ENCODE measurements around the gene PCDHAC2. TPM values are rescaled to one million over a fixed set of nuclear protein-coding genes. Genes with fewer than 3 reads are reported as not detected.
A peak's percentile ranks its signal among the peaks of the same experiment; 100 is the strongest.

PCDHAC2 gene
- total and polyA plus RNA-seq, 2 donors (not counting 3 experiments of a cell fraction or from before 2014, with no cell fraction given) = 1.00 to 1.2 TPM

- DNase-seq (ENCODE audit: low read depth, low spot score) (peak; percentile 3), FAIRE-seq (no peak)
- H3K4me3 ChIP-seq (replicated peaks in 1 of 3; ENCODE audit: insufficient read depth in 1 of 3, low read depth in 1 of 3, low read length in 3 of 3) = peak overlapping the region in 1 of 3 experiments; percentile 54
- dilution Hi-C loops (cut with MboI; ENCODE audit: extremely low pct_ligation_motif_present, low sequenced_read_pairs) (no loop called here), intact Hi-C loops (cut with micrococcal nuclease) (loop anchor here (5.0 kb wide), 1 partner anchor 75 kb away; no protein-coding TSS in a partner anchor)
- peak overlapping the region; percentile 64 for H3K4me2 ChIP-seq (ENCODE audit: insufficient read depth, low read length)
- no peaks in the 10 kb centered on the region for H3K79me2 ChIP-seq (ENCODE audit: control insufficient read depth, insufficient read depth, low read length)
- H3K9me3 ChIP-seq (replicated peaks; ENCODE audit: control insufficient read depth, insufficient read depth, low read length) = no peaks in the 10 kb centered on the region
- no peak overlapping the region for H3K27ac ChIP-seq (ENCODE audit: insufficient read depth, low read depth, low read length)
- H4K20me1 ChIP-seq (replicated peaks; ENCODE audit: control insufficient read depth, extremely low read depth, insufficient read depth, low read length) = no peaks in the 10 kb centered on the region
- ChIA-PET POLR2A (no interaction called here), CTCF (interaction anchor here (1.2 to 1.3 kb wide), 2 partner anchors 9 to 72 kb away, joined by 4 to 5 read pairs; no protein-coding TSS in a partner anchor)
- H3K9me1 ChIP-seq (replicated peaks; ENCODE audit: control insufficient read depth, extremely low read depth, insufficient read depth, low read length) = no peaks in the 10 kb centered on the region
- H3K27me3 ChIP-seq (ENCODE audit: control insufficient read depth in 2 of 2, insufficient read depth in 2 of 2, low read length in 2 of 2) = peaks cover 10 to 19% of the 10 kb centered on the region in 2 experiments
- TF ChIP-seq POLR2A (IDR thresholded peaks at IDR 0.05; ENCODE audit: low read depth, low read length) (no peak), FOS (IDR thresholded peaks at IDR 0.05; ENCODE audit: borderline replicate concordance, insufficient read depth, low read length) (no peak)
- H3K36me3 ChIP-seq (ENCODE audit: control insufficient read depth in 2 of 2, extremely low read depth in 1 of 2, insufficient read depth in 2 of 2, low read length in 2 of 2) = no peaks in the 10 kb centered on the region
- BruUV-seq (replicated peaks) = no TSS peak
- peak overlapping the region; percentile 88 for H2AFZ ChIP-seq (ENCODE audit: low read depth, low read length)
- H3K4me1 ChIP-seq (ENCODE audit: control insufficient read depth, extremely low read depth, insufficient read depth, low read length) = peaks cover 4% of the 10 kb centered on the region
- H3K9ac ChIP-seq (replicated peaks; ENCODE audit: extremely low read depth, insufficient read depth, low read length) = no peak overlapping the region
Measured at GRCh38 chr5:140967226-140967893, 1.1 kb downstream of the PCDHAC2 start.

GRCh38 chr5:140969880-140970279, 3.6 kb downstream of the PCDHAC2 start:
- TF ChIP-seq MYC (IDR thresholded peaks at IDR 0.05; ENCODE audit: low read depth, low read length) = no peak
- TF ChIP-seq EZH2 (IDR thresholded peaks at IDR 0.05; ENCODE audit: borderline replicate concordance, low read depth, low read length, severe bottlenecking) = no peak
- no peak for TF ChIP-seq GATA2 (IDR thresholded peaks at IDR 0.05; ENCODE audit: insufficient read depth, insufficient read length, low read depth, low read length)
- TF ChIP-seq FOS (IDR thresholded peaks at IDR 0.05; ENCODE audit: borderline replicate concordance, insufficient read depth, low read length) = no peak
- no peak for TF ChIP-seq JUN (IDR thresholded peaks at IDR 0.05; ENCODE audit: borderline replicate concordance, insufficient read depth, insufficient read length, low read depth)
- no peak for TF ChIP-seq MAX (IDR thresholded peaks at IDR 0.05; ENCODE audit: insufficient read depth, insufficient read length)
- no peak for TF ChIP-seq POLR2AphosphoS5 (IDR thresholded peaks at IDR 0.05; ENCODE audit: insufficient read depth, low read depth, low read length)
- no peak for TF ChIP-seq CTCF (IDR thresholded peaks at IDR 0.05; ENCODE audit: extremely low read depth in 1 of 2, insufficient read depth in 1 of 2, low read depth in 1 of 2, low read length in 2 of 2)
- no peak for TF ChIP-seq POLR2A (IDR thresholded peaks at IDR 0.05; ENCODE audit: low read depth, low read length)
- Histone ChIP-seq H3K9me1 (replicated peaks; ENCODE audit: control insufficient read depth, extremely low read depth, insufficient read depth, low read length) (no peaks in the 10 kb centered on the region), H4K20me1 (replicated peaks; ENCODE audit: control insufficient read depth, extremely low read depth, insufficient read depth, low read length) (no peaks in the 10 kb centered on the region), H3K4me3 (replicated peaks in 1 of 3; ENCODE audit: insufficient read depth in 1 of 3, low read depth in 1 of 3, low read length in 3 of 3) (no peak overlapping the region), H3K27ac (ENCODE audit: insufficient read depth, low read depth, low read length) (no peak overlapping the region), H3K4me1 (ENCODE audit: control insufficient read depth, extremely low read depth, insufficient read depth, low read length) (peaks cover 4% of the 10 kb centered on the region), H2AFZ (ENCODE audit: low read depth, low read length) (no peak overlapping the region), H3K4me2 (ENCODE audit: insufficient read depth, low read length) (no peak overlapping the region), H3K79me2 (ENCODE audit: control insufficient read depth, insufficient read depth, low read length) (no peaks in the 10 kb centered on the region), H3K36me3 (ENCODE audit: control insufficient read depth in 2 of 2, extremely low read depth in 1 of 2, insufficient read depth in 2 of 2, low read length in 2 of 2) (no peaks in the 10 kb centered on the region), H3K9me3 (replicated peaks; ENCODE audit: control insufficient read depth, insufficient read depth, low read length) (no peaks in the 10 kb centered on the region), H3K27me3 (ENCODE audit: control insufficient read depth in 2 of 2, insufficient read depth in 2 of 2, low read length in 2 of 2) (peaks cover 5 to 12% of the 10 kb centered on the region in 2 experiments), H3K9ac (replicated peaks; ENCODE audit: extremely low read depth, insufficient read depth, low read length) (no peak overlapping the region)
- dilution Hi-C loops (cut with MboI; ENCODE audit: extremely low pct_ligation_motif_present, low sequenced_read_pairs) (no loop called here), intact Hi-C loops (cut with micrococcal nuclease) (loop anchor here (5.0 kb wide), 1 partner anchor 72 kb away; no protein-coding TSS in a partner anchor)
- POLR2A ChIA-PET = no interaction called here
- CTCF ChIA-PET = no interaction called here
- FAIRE-seq (no peak), DNase-seq (ENCODE audit: low read depth, low spot score) (no peak)
- BruUV-seq (replicated peaks) = no TSS peak
